SU-DHL-6 (cell line): ENCODE results near the gene ATP1B3.

Source experiments
- H2AFZ ChIP-seq: fragments of 200-600 bp; sonication (generic); 2 replicates; pipeline ENCODE4 v1.6.1; 2014; ENCODE audit warnings: low read depth, mild to moderate bottlenecking, moderate library complexity, mixed read lengths, antibody characterized with exemption, low read length; ENCODE audit not compliant: severe bottlenecking
- H3F3A ChIP-seq: fragments of 200-600 bp; shearing (Covaris generic); 2 replicates; pipeline ENCODE4 v1.6.0; 2016; ENCODE audit warnings: antibody characterized with exemption, mild to moderate bottlenecking; ENCODE audit not compliant: insufficient read depth
- H3K27ac ChIP-seq: fragments of 200-600 bp; sonication (generic); 2 replicates; pipeline ENCODE4 v1.5.1; 2016; ENCODE audit warnings: low read depth, mild to moderate bottlenecking, low read length, moderate library complexity, mixed read lengths
- H3K27me3 ChIP-seq: fragments of 200-600 bp; sonication (generic), shearing (Covaris generic); 2 replicates; pipeline ENCODE4 v1.6.0; 2014; ENCODE audit warnings: mild to moderate bottlenecking, low read length
- H3K36me3 ChIP-seq: fragments of 200-600 bp; sonication (generic); 2 replicates; pipeline ENCODE4 v1.6.1; 2014; ENCODE audit warnings: mild to moderate bottlenecking, low read length, mixed read lengths
- H3K4me2 ChIP-seq: fragments of 300-600, 200-600 bp; shearing (Covaris generic), sonication (generic); 2 replicates; pipeline ENCODE4 v1.6.0; 2014; ENCODE audit warnings: low read length, low read depth, mild to moderate bottlenecking; ENCODE audit not compliant: poor library complexity, severe bottlenecking
- H3K4me3 ChIP-seq: fragments of 200-600 bp; sonication (generic); 2 replicates; pipeline ENCODE4 v1.5.1; 2014; ENCODE audit warnings: antibody characterized with exemption, low read length, mild to moderate bottlenecking, mixed read lengths; ENCODE audit not compliant: insufficient read depth, poor library complexity, severe bottlenecking
- H3K79me2 ChIP-seq: fragments of 200-600 bp; sonication (generic); 2 replicates; pipeline ENCODE4 v1.6.1; 2014; ENCODE audit warnings: mild to moderate bottlenecking, low read length, moderate library complexity; ENCODE audit not compliant: insufficient read depth
- H3K9ac ChIP-seq: fragments of 200-600 bp; sonication (generic); 2 replicates; pipeline ENCODE4 v1.7.0; 2014; ENCODE audit warnings: mild to moderate bottlenecking, low read length
- H3K9me2 ChIP-seq: fragments of 200-600 bp; sonication (generic); replicated peaks from 2 replicates; pipeline ENCODE4 v1.6.1; 2014; ENCODE audit warnings: low read length; ENCODE audit not compliant: insufficient read depth
- H3K9me3 ChIP-seq: fragments of 200-600 bp; sonication (generic); 2 replicates; pipeline ENCODE4 v1.6.1; 2014; ENCODE audit warnings: low read length, mixed read lengths; ENCODE audit not compliant: insufficient read depth
- H4K20me1 ChIP-seq: fragments of 200-600 bp; sonication (generic); 2 replicates; pipeline ENCODE4 v1.6.1; 2014; ENCODE audit warnings: low read depth, mild to moderate bottlenecking, antibody characterized with exemption, low read length, moderate library complexity, mixed read lengths
- EZH2phosphoT487 ChIP-seq: fragments of 200-600 bp; sonication (generic), shearing (Covaris generic); conservative IDR thresholded peaks from 2 replicates; pipeline ENCODE4 v1.6.1; 2018; ENCODE audit warnings: mild to moderate bottlenecking, antibody characterized with exemption, low read length, moderate library complexity, mixed read lengths
- TF ChIP-seq, protein P1 (sequence below): fragments of 200-600 bp; sonication (generic); IDR thresholded peaks from one replicate; pipeline ENCODE4 v1.5.1; 2017; ENCODE audit warnings: antibody characterized with exemption, mild to moderate bottlenecking, low read length, moderate library complexity; ENCODE audit not compliant: insufficient read depth, poor library complexity, severe bottlenecking

ATP1B3 gene

DNA sequence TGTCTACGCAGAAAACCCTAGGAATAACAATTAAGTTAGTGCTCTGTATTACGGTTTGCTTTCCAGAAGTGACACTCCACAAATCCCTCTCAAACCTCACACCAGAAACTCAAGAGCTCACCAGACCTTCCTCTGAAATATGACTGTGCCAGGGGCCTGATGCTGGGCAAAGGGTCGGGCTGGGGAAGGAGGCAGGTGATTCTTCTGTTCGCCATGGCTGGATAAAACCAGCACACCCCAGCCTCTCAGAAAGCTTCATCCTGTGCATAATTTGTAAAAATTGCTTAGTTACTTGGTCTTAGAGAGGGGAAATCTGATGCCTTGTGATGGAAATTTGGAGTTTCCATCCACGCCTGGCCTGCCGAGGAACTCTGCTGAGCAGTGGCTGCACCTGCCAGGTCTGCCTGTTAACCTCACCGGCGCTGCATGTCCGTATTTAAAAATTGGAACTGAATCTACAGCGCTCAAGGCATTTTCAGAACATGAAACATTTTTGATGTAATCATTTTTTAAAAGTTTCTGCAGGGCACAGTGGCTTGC is 22.7 kb upstream of the ATP1B3 start:
- H3F3A ChIP-seq: no peaks in the 10 kb centered on the region
- TF ChIP-seq, protein P1, sequence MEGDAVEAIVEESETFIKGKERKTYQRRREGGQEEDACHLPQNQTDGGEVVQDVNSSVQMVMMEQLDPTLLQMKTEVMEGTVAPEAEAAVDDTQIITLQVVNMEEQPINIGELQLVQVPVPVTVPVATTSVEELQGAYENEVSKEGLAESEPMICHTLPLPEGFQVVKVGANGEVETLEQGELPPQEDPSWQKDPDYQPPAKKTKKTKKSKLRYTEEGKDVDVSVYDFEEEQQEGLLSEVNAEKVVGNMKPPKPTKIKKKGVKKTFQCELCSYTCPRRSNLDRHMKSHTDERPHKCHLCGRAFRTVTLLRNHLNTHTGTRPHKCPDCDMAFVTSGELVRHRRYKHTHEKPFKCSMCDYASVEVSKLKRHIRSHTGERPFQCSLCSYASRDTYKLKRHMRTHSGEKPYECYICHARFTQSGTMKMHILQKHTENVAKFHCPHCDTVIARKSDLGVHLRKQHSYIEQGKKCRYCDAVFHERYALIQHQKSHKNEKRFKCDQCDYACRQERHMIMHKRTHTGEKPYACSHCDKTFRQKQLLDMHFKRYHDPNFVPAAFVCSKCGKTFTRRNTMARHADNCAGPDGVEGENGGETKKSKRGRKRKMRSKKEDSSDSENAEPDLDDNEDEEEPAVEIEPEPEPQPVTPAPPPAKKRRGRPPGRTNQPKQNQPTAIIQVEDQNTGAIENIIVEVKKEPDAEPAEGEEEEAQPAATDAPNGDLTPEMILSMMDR: no peak
- no peaks in the 10 kb centered on the region for H3K79me2 ChIP-seq
- H3K9me3 ChIP-seq: no peaks in the 10 kb centered on the region
- no peak overlapping the region for H3K9ac ChIP-seq
- H3K27ac ChIP-seq: no peak overlapping the region
- H4K20me1 ChIP-seq: no peaks in the 10 kb centered on the region
- no peaks in the 10 kb centered on the region for H3K27me3 ChIP-seq
- H3K4me2 ChIP-seq: no peak overlapping the region
- no peaks in the 10 kb centered on the region for H3K9me2 ChIP-seq
- H3K4me3 ChIP-seq: no peak overlapping the region
- H3K36me3 ChIP-seq: no peaks in the 10 kb centered on the region
- no peak overlapping the region for H2AFZ ChIP-seq

DNA sequence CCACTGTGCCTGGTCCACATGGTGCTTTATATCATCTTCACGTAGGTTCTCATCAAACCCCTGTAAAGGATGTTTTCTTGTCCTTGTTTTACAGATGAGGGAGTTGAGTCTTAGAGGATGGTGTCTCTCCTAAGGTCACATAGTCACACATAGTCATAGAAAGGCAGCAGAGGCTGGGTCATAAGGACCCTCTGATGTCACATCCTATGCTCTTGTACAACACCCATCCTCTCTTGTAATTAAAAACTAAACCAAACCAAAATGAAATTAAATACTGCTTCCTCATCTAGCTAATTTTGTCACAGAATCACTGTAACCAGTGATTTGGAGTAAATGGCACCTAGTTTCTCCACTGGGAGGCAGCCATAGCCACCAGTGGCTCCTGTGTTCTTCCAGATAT is 21.8 kb upstream of the ATP1B3 start:
- TF ChIP-seq, protein P1: no peak
- no peak for TF ChIP-seq EZH2phosphoT487
- H3K36me3 ChIP-seq: no peaks in the 10 kb centered on the region
- no peaks in the 10 kb centered on the region for H3K27me3 ChIP-seq
- no peaks in the 10 kb centered on the region for H3K79me2 ChIP-seq
- H4K20me1 ChIP-seq: no peaks in the 10 kb centered on the region
- H2AFZ ChIP-seq: no peak overlapping the region
- no peak overlapping the region for H3K27ac ChIP-seq
- no peak overlapping the region for H3K4me2 ChIP-seq
- no peaks in the 10 kb centered on the region for H3K9me3 ChIP-seq
- H3K4me3 ChIP-seq: no peak overlapping the region
- no peaks in the 10 kb centered on the region for H3F3A ChIP-seq
- no peaks in the 10 kb centered on the region for H3K9me2 ChIP-seq
- H3K9ac ChIP-seq: no peak overlapping the region

DNA sequence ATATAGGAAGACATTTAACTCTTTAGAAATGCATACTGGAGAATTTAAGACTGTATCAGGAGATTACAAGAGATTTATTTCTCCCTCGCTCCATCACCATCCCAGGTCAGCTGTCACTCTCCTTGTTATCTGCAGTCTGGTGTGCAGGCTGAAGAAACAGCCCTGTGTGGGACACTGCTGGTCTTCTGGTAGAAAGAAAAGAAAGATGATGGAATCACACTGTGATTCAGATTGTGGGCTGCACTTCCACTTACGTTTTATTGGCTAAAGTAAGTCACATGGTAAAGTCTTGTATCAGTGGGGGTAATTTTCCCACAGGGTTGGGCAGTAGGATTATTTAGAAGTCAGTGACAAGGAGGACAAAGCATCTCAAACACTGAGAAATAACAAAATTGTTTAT is 18.1 kb upstream of the ATP1B3 start:
- H4K20me1 ChIP-seq: no peaks in the 10 kb centered on the region
- H3K4me3 ChIP-seq: no peak overlapping the region
- no peaks in the 10 kb centered on the region for H3K9me2 ChIP-seq
- H3K27me3 ChIP-seq: no peaks in the 10 kb centered on the region
- no peak overlapping the region for H2AFZ ChIP-seq
- H3K36me3 ChIP-seq: no peaks in the 10 kb centered on the region
- H3K4me2 ChIP-seq: no peak overlapping the region
- H3K9ac ChIP-seq: no peak overlapping the region
- TF ChIP-seq EZH2phosphoT487: no peak
- TF ChIP-seq, protein P1: no peak
- H3K79me2 ChIP-seq: no peaks in the 10 kb centered on the region
- no peak overlapping the region for H3K27ac ChIP-seq
- H3K9me3 ChIP-seq: no peaks in the 10 kb centered on the region
- H3F3A ChIP-seq: no peaks in the 10 kb centered on the region
